Ascending aorta (tissue), 2 donors: Measurements from ENCODE around the gene NEURL3. TPM values are rescaled to one million over a fixed set of nuclear protein-coding genes. Genes with fewer than 3 reads are reported as not detected.

Source experiments
- DNase-seq, 2 donors: peaks; one replicate each; pipeline ENCODE4 v3.0.0-alpha.2; 2019; ENCODE audit warnings: low spot score in 2 of 2
- H3K27ac ChIP-seq, 2 donors: fragments of 200-600 bp; sonication (generic); one replicate each; pipeline ENCODE4 v1.5.1; 2016 to 2017; ENCODE audit warnings: mild to moderate bottlenecking in 1 of 2
- H3K27me3 ChIP-seq: fragments of 200-600 bp; sonication (generic); one replicate; pipeline ENCODE4 v1.5.1; 2017
- H3K36me3 ChIP-seq, 2 donors: fragments of 200-600 bp; sonication (generic); one replicate each; pipeline ENCODE4 v1.5.1; 2016
- H3K4me1 ChIP-seq, 2 donors: fragments of 200-600 bp; sonication (generic); one replicate each; pipeline ENCODE4 v1.5.1; 2016 to 2017; ENCODE audit warnings: mild to moderate bottlenecking in 1 of 2
- H3K4me3 ChIP-seq, 2 donors: fragments of 200-600 bp; sonication (generic); one replicate each; pipeline ENCODE4 v1.5.1; 2016 to 2017; ENCODE audit warnings: mild to moderate bottlenecking in 1 of 2
- H3K9me3 ChIP-seq, 2 donors: fragments of 200-600 bp; sonication (generic); one replicate each; pipeline ENCODE4 v1.5.1; 2016
- CTCF ChIP-seq, 3 experiments: fragments of 200-600 bp in 2 of 3; fragments of 450-650 bp in 1 of 3; sonication (generic) in 2 of 3; IDR thresholded peaks; one replicate each; pipeline ENCODE4 v1.5.1; 2016 to 2019; ENCODE audit warnings: antibody characterized with exemption in 3 of 3, mild to moderate bottlenecking in 1 of 3, moderate library complexity in 1 of 3
- intact Hi-C: fragments of 100-400 bp; cut with DNase I; formaldehyde crosslinking; loops from one replicate; pipeline ENCODE4 v1.15.1; 2023
- total RNA-seq: library from RNA; depleted of rRNA; stranded (reverse); fragments of >200 nt; gene quantifications from one replicate; pipeline ENCODE4 v1.1.0, GENCODE V29; 2016

NEURL3 gene
- total RNA-seq, 1 donor from 2014 or later = not detected

GRCh38 chr2:96542357-96542977 lies 37.3 kb upstream of the NEURL3 start:
- TF ChIP-seq CTCF (IDR thresholded peaks at IDR 0.05) = no peak
- peaks cover 20 to 52% of the 10 kb centered on the region in 2 donors for H3K4me1 ChIP-seq
- H3K4me3 ChIP-seq = peak overlapping the region in 1 of 2 donors; percentile 1
- DNase-seq = no peak
- intact Hi-C loops = loop anchor here (2.0 kb wide), 1 partner anchor 18 kb away; no protein-coding TSS in a partner anchor
- H3K27me3 ChIP-seq = no peaks in the 10 kb centered on the region
- no peaks in the 10 kb centered on the region for H3K9me3 ChIP-seq
- H3K27ac ChIP-seq = peak overlapping the region in 1 of 2 donors; percentile 6
- peaks cover 17 to 56% of the 10 kb centered on the region in 2 donors for H3K36me3 ChIP-seq

GRCh38 chr2:96541398-96542152 lies 36.4 kb upstream of the NEURL3 start:
- no peaks in the 10 kb centered on the region for H3K9me3 ChIP-seq
- no peak for DNase-seq
- H3K27ac ChIP-seq = peak overlapping the region in 1 of 2 donors; percentile 37
- H3K4me1 ChIP-seq = peaks cover 12 to 43% of the 10 kb centered on the region in 2 donors
- intact Hi-C loops = loop anchor here (2.0 kb wide), 2 partner anchors 13 to 17 kb away; no protein-coding TSS in a partner anchor
- H3K36me3 ChIP-seq = peaks cover 17 to 51% of the 10 kb centered on the region in 2 donors
- no peak for TF ChIP-seq CTCF (IDR thresholded peaks at IDR 0.05)
- no peaks in the 10 kb centered on the region for H3K27me3 ChIP-seq
- peak overlapping the region in 1 of 2 donors; percentile 83 for H3K4me3 ChIP-seq

GRCh38 chr2:96540136-96540535 lies 35.0 kb upstream of the NEURL3 start:
- H3K27ac ChIP-seq = peak overlapping the region in 1 of 2 donors; percentile 96
- H3K4me3 ChIP-seq = peak overlapping the region in 1 of 2 donors; percentile 83

GRCh38 chr2:96539215-96539920 lies 34.2 kb upstream of the NEURL3 start:
- DNase-seq = no peak
- Histone ChIP-seq H3K36me3 (peaks cover 4 to 37% of the 10 kb centered on the region in 2 donors), H3K9me3 (no peaks in the 10 kb centered on the region), H3K27me3 (no peaks in the 10 kb centered on the region), H3K4me1 (peaks cover 14 to 56% of the 10 kb centered on the region in 2 donors), H3K4me3 (peak overlapping the region; percentile 83 to 99), H3K27ac (peak overlapping the region; percentile 96 to 99)
- intact Hi-C loops = loop anchor here (5.0 kb wide), 1 partner anchor 368 kb away; no protein-coding TSS in a partner anchor
- TF ChIP-seq CTCF (IDR thresholded peaks at IDR 0.05) = no peak

More at GRCh38 chr2:96540136-96540535, 35.0 kb upstream of the NEURL3 start:
- Histone ChIP-seq H3K4me1 (peaks cover 7 to 49% of the 10 kb centered on the region in 2 donors), H3K36me3 (peaks cover 5 to 38% of the 10 kb centered on the region in 2 donors), H3K27me3 (no peaks in the 10 kb centered on the region), H3K9me3 (no peaks in the 10 kb centered on the region)
- intact Hi-C loops = loop anchor here (2.0 kb wide), 1 partner anchor 15 kb away; no protein-coding TSS in a partner anchor
- TF ChIP-seq CTCF (IDR thresholded peaks at IDR 0.05) = no peak
- no peak for DNase-seq

GRCh38 chr2:96538487-96539214 lies 33.5 kb upstream of the NEURL3 start:
- Histone ChIP-seq H3K4me1 (peaks cover 14 to 63% of the 10 kb centered on the region in 2 donors), H3K27me3 (no peaks in the 10 kb centered on the region), H3K36me3 (peaks cover 4 to 30% of the 10 kb centered on the region in 2 donors), H3K9me3 (no peaks in the 10 kb centered on the region), H3K27ac (peak overlapping the region; percentile 96 to 99), H3K4me3 (peak overlapping the region; percentile 83 to 99)
- intact Hi-C loops = loop anchor here (1.0 to 5.0 kb wide), 2 partner anchors 29 to 369 kb away; no protein-coding TSS in a partner anchor
- DNase-seq = peak; percentile 83 to 94
- no peak for TF ChIP-seq CTCF (IDR thresholded peaks at IDR 0.05)
